Nephron (organoid): ENCODE results near the gene LGI4.

Experiments used
- H3K27ac Mint-ChIP-seq, 3 experiments: 2 replicates each; pipeline ENCODE4 v1.8.0; 2020; ENCODE audit warnings: mixed read lengths in 3 of 3, mild to moderate bottlenecking in 2 of 3, moderate library complexity in 1 of 3
- H3K27me3 Mint-ChIP-seq: 2 replicates; pipeline ENCODE4 v1.8.0; 2021; ENCODE audit warnings: low read depth, mild to moderate bottlenecking, moderate library complexity, mixed read lengths
- H3K36me3 Mint-ChIP-seq: 2 replicates; pipeline ENCODE4 v1.8.0; 2020; ENCODE audit warnings: low read depth, mixed read lengths
- H3K4me1 Mint-ChIP-seq: 2 replicates; pipeline ENCODE4 v1.8.0; 2020; ENCODE audit warnings: mixed read lengths
- H3K4me3 Mint-ChIP-seq, 3 experiments: 2 replicates each; pipeline ENCODE4 v1.8.0; 2020; ENCODE audit warnings: mild to moderate bottlenecking in 3 of 3, mixed read lengths in 3 of 3, moderate library complexity in 2 of 3
- H3K9me3 Mint-ChIP-seq: 2 replicates; pipeline ENCODE4 v1.8.0; 2020; ENCODE audit warnings: mixed read lengths
- CTCF ChIP-seq, 3 experiments: fragments of 200-600 bp; sonication (generic); IDR thresholded peaks; one replicate each; pipeline ENCODE4 v1.5.0; 2021; ENCODE audit warnings: antibody characterized with exemption in 3 of 3; ENCODE audit not compliant: unreplicated experiment in 3 of 3

LGI4 gene

GRCh38 chr19:35128398-35129057 is 6.3 kb downstream of the LGI4 start:
- no peak for TF ChIP-seq CTCF (IDR thresholded peaks at IDR 0.05; ENCODE audit: unreplicated experiment in 3 of 3)
- Mint-ChIP-seq H3K4me3 (no peak overlapping the region), H3K4me1 (peaks cover 12% of the 10 kb centered on the region)

GRCh38 chr19:35127871-35128270 is 7.0 kb downstream of the LGI4 start:
- no peak overlapping the region for H3K27ac Mint-ChIP-seq
- TF ChIP-seq CTCF (IDR thresholded peaks at IDR 0.05; ENCODE audit: unreplicated experiment in 3 of 3) = no peak
- H3K27me3 Mint-ChIP-seq = peaks cover 11% of the 10 kb centered on the region
- no peaks in the 10 kb centered on the region for H3K9me3 Mint-ChIP-seq
- peaks cover 12% of the 10 kb centered on the region for H3K4me1 Mint-ChIP-seq
- H3K36me3 Mint-ChIP-seq = no peaks in the 10 kb centered on the region
- no peak overlapping the region for H3K4me3 Mint-ChIP-seq

More at GRCh38 chr19:35128398-35129057, 6.3 kb downstream of the LGI4 start:
- Mint-ChIP-seq H3K36me3 (no peaks in the 10 kb centered on the region), H3K27me3 (peaks cover 14% of the 10 kb centered on the region), H3K27ac (peak overlapping the region in 1 of 3 experiments; percentile 5), H3K9me3 (no peaks in the 10 kb centered on the region)

GRCh38 chr19:35126624-35126959 is 8.3 kb downstream of the LGI4 start:
- Mint-ChIP-seq H3K4me3 (no peak overlapping the region), H3K27ac (no peak overlapping the region), H3K27me3 (peaks cover 7% of the 10 kb centered on the region), H3K4me1 (peaks cover 14% of the 10 kb centered on the region), H3K36me3 (no peaks in the 10 kb centered on the region), H3K9me3 (no peaks in the 10 kb centered on the region)
- TF ChIP-seq CTCF (IDR thresholded peaks at IDR 0.05; ENCODE audit: unreplicated experiment in 3 of 3) = no peak

GRCh38 chr19:35125749-35126623 is 8.9 kb downstream of the LGI4 start:
- TF ChIP-seq CTCF (IDR thresholded peaks at IDR 0.05; ENCODE audit: unreplicated experiment in 3 of 3) = no peak

GRCh38 chr19:35125270-35125717 is 9.6 kb downstream of the LGI4 start:
- TF ChIP-seq CTCF (IDR thresholded peaks at IDR 0.05; ENCODE audit: unreplicated experiment in 3 of 3) = no peak
- peaks cover 7% of the 10 kb centered on the region for H3K27me3 Mint-ChIP-seq
- H3K4me3 Mint-ChIP-seq = peak overlapping the region in 1 of 3 experiments; percentile 34
- H3K4me1 Mint-ChIP-seq = peaks cover 18% of the 10 kb centered on the region
- no peaks in the 10 kb centered on the region for H3K9me3 Mint-ChIP-seq
- H3K36me3 Mint-ChIP-seq = no peaks in the 10 kb centered on the region
- H3K27ac Mint-ChIP-seq = peak overlapping the region in 2 of 3 experiments; percentile 65 to 72

More at GRCh38 chr19:35125749-35126623, 8.9 kb downstream of the LGI4 start:
- Mint-ChIP-seq H3K27me3 (peaks cover 7% of the 10 kb centered on the region), H3K36me3 (no peaks in the 10 kb centered on the region), H3K4me3 (peak overlapping the region in 1 of 3 experiments; percentile 34), H3K4me1 (peaks cover 18% of the 10 kb centered on the region), H3K27ac (peak overlapping the region in 2 of 3 experiments; percentile 65 to 72), H3K9me3 (no peaks in the 10 kb centered on the region)
